Urinary bladder (tissue), 4 donors: ENCODE results near the gene FAM170B. TPM values are rescaled to one million over a fixed set of nuclear protein-coding genes. Genes with fewer than 3 reads are reported as not detected.

ENCODE experiments used
- DNase-seq: peaks from one replicate; pipeline ENCODE4 v3.0.0-alpha.2; 2015; ENCODE audit errors: extremely low spot score
- H3K27ac ChIP-seq: one replicate; pipeline ENCODE4 v1.5.1; 2013; ENCODE audit warnings: low read depth, mild to moderate bottlenecking, moderate library complexity
- H3K36me3 ChIP-seq: one replicate; pipeline ENCODE4 v1.6.1; 2013; ENCODE audit warnings: mild to moderate bottlenecking, moderate library complexity; ENCODE audit not compliant: insufficient read depth
- H3K4me1 ChIP-seq: one replicate; pipeline ENCODE4 v1.6.1; 2013; ENCODE audit warnings: mild to moderate bottlenecking, moderate library complexity; ENCODE audit not compliant: insufficient read depth
- H3K4me3 ChIP-seq: one replicate; pipeline ENCODE4 v1.5.1; 2013; ENCODE audit warnings: low read depth, low read length
- WGBS: extraction: QIAGEN DNeasy Blood & Tissue Kit; methylation state at CpG from one replicate; pipeline ENCODE4 v1.1.7; 2013; 5-methylcytosine and 5-hydroxymethylcytosine counted together
- polyA plus RNA-seq: library from polyadenylated mRNA; stranded (reverse); fragments of 200-250 nt; gene quantifications from one replicate; pipeline ENCODE4 v1.2.3, GENCODE V29; 2013
- total RNA-seq: library from RNA; depleted of rRNA; stranded (reverse); fragments of >200 nt; gene quantifications from one replicate; pipeline ENCODE4 v1.2.3, GENCODE V29; 2014
- donor health status: healthy with polysubstance abuse.
- donor health status: healthy.

FAM170B gene
- total and polyA plus RNA-seq, 2 donors: not detected

GRCh38 chr10:49083261-49083660 lies 50.6 kb downstream of the FAM170B start:
- Histone ChIP-seq H3K27ac (no peak overlapping the region), H3K4me3 (no peak overlapping the region), H3K36me3 (no peaks in the 10 kb centered on the region), H3K4me1 (no peaks in the 10 kb centered on the region)
- no peak for DNase-seq
- WGBS: 27% methylated on average over 8 of the region's 8 CpGs

GRCh38 chr10:49082766-49083165 lies 51.1 kb downstream of the FAM170B start:
- WGBS: 91% methylated on average over 2 of the region's 2 CpGs
- Histone ChIP-seq H3K36me3 (no peaks in the 10 kb centered on the region), H3K4me3 (no peak overlapping the region), H3K4me1 (no peaks in the 10 kb centered on the region), H3K27ac (no peak overlapping the region)
- DNase-seq: no peak

GRCh38 chr10:49081547-49082275 lies 52.1 kb downstream of the FAM170B start:
- no peaks in the 10 kb centered on the region for H3K36me3 ChIP-seq
- no peak overlapping the region for H3K4me3 ChIP-seq
- H3K4me1 ChIP-seq: no peaks in the 10 kb centered on the region
- no peak for DNase-seq
- H3K27ac ChIP-seq: no peak overlapping the region
- WGBS: 29% methylated on average over 9 of the region's 9 CpGs

Other genes with a start within 250 kb of the FAM170B start
- gene LRRC18, start 194.2 kb downstream of the FAM170B start, total RNA-seq: 0.32 TPM
- 0.47 TPM for gene LRRC18, start 194.2 kb downstream of the FAM170B start, polyA plus RNA-seq
- 60.2 TPM for gene VSTM4, start 18.5 kb downstream of the FAM170B start, total RNA-seq
- 18.7 TPM for gene VSTM4, start 18.5 kb downstream of the FAM170B start, polyA plus RNA-seq
- gene TMEM273, start 54.4 kb upstream of the FAM170B start, total RNA-seq: 14.4 TPM
- gene TMEM273, start 54.4 kb upstream of the FAM170B start, polyA plus RNA-seq: 27.3 TPM
- 0.37 TPM for gene C10orf71, start 165.1 kb upstream of the FAM170B start, total RNA-seq
- not detected for gene C10orf71, start 165.1 kb upstream of the FAM170B start, polyA plus RNA-seq